Lung (tissue), 12 donors: Measurements from ENCODE around the gene RTTN. TPM values are rescaled to one million over a fixed set of nuclear protein-coding genes. Genes with fewer than 3 reads are reported as not detected.

ENCODE experiments used
- ATAC-seq: fragments of 200-7000 bp; cut with Tn5 transposase; one replicate; pipeline ENCODE4 v1.9.1; 2020; ENCODE audit warnings: moderate number of reproducible peaks; ENCODE audit not compliant: insufficient read depth, low FRiP score
- DNase-seq, 3 donors: peaks; one replicate each; pipeline ENCODE4 v3.0.0-alpha.2; 2013 to 2017
- H3K27ac ChIP-seq, 2 donors: one replicate each; pipeline ENCODE4 v1.5.1; 2013; ENCODE audit warnings: mild to moderate bottlenecking in 2 of 2, moderate library complexity in 2 of 2, control low read depth in 1 of 2, inconsistent platforms in 1 of 2, low read depth in 1 of 2, low read length in 1 of 2
- H3K27me3 ChIP-seq, 3 donors: one replicate each; pipeline ENCODE4 v1.5.1; 2013; ENCODE audit warnings: low read length in 2 of 3; ENCODE audit not compliant: control insufficient read depth in 3 of 3, insufficient read depth in 3 of 3
- H3K36me3 ChIP-seq, 4 donors: one replicate each; pipeline ENCODE4 v1.5.1; 2013; ENCODE audit warnings: low read length in 4 of 4, mild to moderate bottlenecking in 1 of 4, moderate library complexity in 1 of 4; ENCODE audit not compliant: control insufficient read depth in 4 of 4, insufficient read depth in 4 of 4
- H3K4me1 ChIP-seq, 5 donors: one replicate each; pipeline ENCODE4 v1.5.1; 2013; ENCODE audit warnings: low read length in 5 of 5, mild to moderate bottlenecking in 2 of 5, moderate library complexity in 1 of 5; ENCODE audit not compliant: control insufficient read depth in 5 of 5, insufficient read depth in 5 of 5
- H3K4me3 ChIP-seq: one replicate; pipeline ENCODE4 v1.5.1; 2013; ENCODE audit warnings: mild to moderate bottlenecking, control low read depth, moderate library complexity
- H3K9ac ChIP-seq, 2 donors: one replicate each; pipeline ENCODE4 v1.5.1; 2013; ENCODE audit warnings: low read length in 2 of 2, control low read depth in 1 of 2; ENCODE audit not compliant: insufficient read depth in 1 of 2
- H3K9me3 ChIP-seq, 4 donors: one replicate each; pipeline ENCODE4 v1.5.1; 2013; ENCODE audit warnings: low read length in 3 of 4, mild to moderate bottlenecking in 1 of 4, moderate library complexity in 1 of 4; ENCODE audit not compliant: control insufficient read depth in 4 of 4, insufficient read depth in 3 of 4
- WGBS, 2 donors: extraction: QIAGEN DNeasy Blood & Tissue Kit; methylation state at CpG; one replicate each; pipeline ENCODE4 v1.1.7; 2013; 5-methylcytosine and 5-hydroxymethylcytosine counted together
- polyA plus RNA-seq, 2 donors: library from polyadenylated mRNA; stranded (reverse); fragments of 200-250 nt; gene quantifications; one replicate each; pipeline ENCODE4 v1.2.1, GENCODE V29; 2013
- total RNA-seq, 2 donors: library from RNA; depleted of rRNA in 1 of 2; stranded (reverse); fragments of >200 nt in 1 of 2; gene quantifications; one replicate each; pipeline ENCODE4 v1.2.1, GENCODE V29; 2014 to 2021
- TF ChIP-seq, protein P1 (sequence below): IDR thresholded peaks from 2 replicates; pipeline ENCODE4 v1.5.1; 2012; ENCODE audit warnings: mild to moderate bottlenecking; ENCODE audit errors: control extremely low read depth, extremely low read depth
- donor health status: control.
- donor health status: control.
- donor health status: Bipolar disorder and iron deficiency.
- donor health status: healthy.
- donor health status: DM: yes; HTN: yes; CAD: no.

Gene RTTN
- total and polyA plus RNA-seq, 4 donors: 2.1 to 50.8 (median 9.2) TPM

DNA sequence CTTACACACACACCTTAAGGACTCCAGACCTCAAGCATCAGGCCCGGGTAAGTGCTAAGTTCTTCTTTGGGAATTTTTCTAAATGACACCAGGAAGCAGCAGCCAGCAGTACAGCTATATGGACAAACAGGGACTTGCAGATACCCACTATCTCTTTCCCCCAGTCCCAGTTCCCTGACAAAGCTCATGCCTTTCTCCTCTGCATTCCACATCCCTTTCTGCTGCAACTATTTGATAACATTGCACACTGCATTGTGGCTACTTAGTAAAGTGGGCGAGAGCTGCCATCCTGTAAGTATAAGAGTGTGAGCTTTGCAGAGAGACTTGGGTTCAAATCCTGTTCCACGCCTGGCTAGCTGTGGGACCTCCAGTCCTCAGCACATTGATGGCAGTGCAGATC lies 243.8 kb downstream of the RTTN start:
- TF ChIP-seq, protein P1, sequence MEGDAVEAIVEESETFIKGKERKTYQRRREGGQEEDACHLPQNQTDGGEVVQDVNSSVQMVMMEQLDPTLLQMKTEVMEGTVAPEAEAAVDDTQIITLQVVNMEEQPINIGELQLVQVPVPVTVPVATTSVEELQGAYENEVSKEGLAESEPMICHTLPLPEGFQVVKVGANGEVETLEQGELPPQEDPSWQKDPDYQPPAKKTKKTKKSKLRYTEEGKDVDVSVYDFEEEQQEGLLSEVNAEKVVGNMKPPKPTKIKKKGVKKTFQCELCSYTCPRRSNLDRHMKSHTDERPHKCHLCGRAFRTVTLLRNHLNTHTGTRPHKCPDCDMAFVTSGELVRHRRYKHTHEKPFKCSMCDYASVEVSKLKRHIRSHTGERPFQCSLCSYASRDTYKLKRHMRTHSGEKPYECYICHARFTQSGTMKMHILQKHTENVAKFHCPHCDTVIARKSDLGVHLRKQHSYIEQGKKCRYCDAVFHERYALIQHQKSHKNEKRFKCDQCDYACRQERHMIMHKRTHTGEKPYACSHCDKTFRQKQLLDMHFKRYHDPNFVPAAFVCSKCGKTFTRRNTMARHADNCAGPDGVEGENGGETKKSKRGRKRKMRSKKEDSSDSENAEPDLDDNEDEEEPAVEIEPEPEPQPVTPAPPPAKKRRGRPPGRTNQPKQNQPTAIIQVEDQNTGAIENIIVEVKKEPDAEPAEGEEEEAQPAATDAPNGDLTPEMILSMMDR: no peak
- WGBS, 2 donors: 95 to 96% methylated on average over 3 of the region's 3 CpGs
- Histone ChIP-seq H3K9ac (no peak overlapping the region), H3K4me1 (no peaks in the 10 kb centered on the region), H3K27me3 (no peaks in the 10 kb centered on the region), H3K4me3 (no peak overlapping the region), H3K27ac (no peak overlapping the region), H3K36me3 (no peaks in the 10 kb centered on the region), H3K9me3 (peaks cover 0 to 5% (median 0%) of the 10 kb centered on the region in 4 donors)
- DNase-seq (no peak), ATAC-seq (no peak)

DNA sequence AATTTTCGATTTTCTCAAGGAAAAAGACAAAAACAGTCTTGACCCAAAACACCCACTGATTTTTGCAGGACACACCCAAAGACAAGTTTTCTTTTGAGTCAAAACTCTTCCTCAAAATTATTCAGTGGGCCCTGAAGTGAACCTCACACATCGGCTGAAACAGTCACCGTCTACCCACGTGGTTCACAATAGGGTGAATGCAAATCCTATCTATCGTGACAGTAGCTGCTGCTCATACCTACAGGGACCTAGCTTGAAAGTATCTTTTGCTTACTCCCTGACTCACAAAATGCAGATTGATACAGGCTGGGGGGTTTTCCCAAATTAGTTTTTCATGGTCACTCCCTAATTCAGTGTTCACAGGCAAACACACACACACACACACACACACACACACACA lies 247.1 kb downstream of the RTTN start:
- 79 to 89% methylated on average over 5 of the region's 5 CpGs for WGBS, 2 donors
- ATAC-seq (no peak), DNase-seq (no peak)
- no peaks in the 10 kb centered on the region for H3K36me3 ChIP-seq
- no peaks in the 10 kb centered on the region for H3K4me1 ChIP-seq
- H3K9me3 ChIP-seq: peaks cover 0 to 5% (median under 1%) of the 10 kb centered on the region in 4 donors
- H3K4me3 ChIP-seq: no peak overlapping the region
- no peaks in the 10 kb centered on the region for H3K27me3 ChIP-seq
- TF ChIP-seq, protein P1: no peak
- no peak overlapping the region for H3K27ac ChIP-seq
- H3K9ac ChIP-seq: no peak overlapping the region

DNA sequence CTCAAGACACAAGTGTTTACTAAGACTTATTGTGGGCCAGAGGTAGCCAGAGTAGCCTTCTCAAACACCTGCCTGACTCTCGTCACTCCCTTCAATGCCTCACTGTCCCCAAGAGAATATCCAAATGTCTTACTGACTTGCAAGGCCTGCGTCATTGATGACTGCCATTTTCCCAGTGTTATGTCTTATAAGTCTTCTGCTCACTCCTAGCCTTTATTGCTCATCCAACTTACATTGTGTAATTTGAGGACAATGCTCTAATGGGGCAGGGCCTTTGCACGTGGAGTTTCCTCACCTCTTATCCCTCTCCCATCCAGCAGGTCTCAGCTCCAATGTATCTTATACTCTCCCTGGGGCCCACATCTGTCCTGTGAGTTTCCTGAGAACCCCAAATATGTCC lies 247.7 kb downstream of the RTTN start:
- Histone ChIP-seq H3K27ac (no peak overlapping the region), H3K27me3 (no peaks in the 10 kb centered on the region), H3K4me1 (no peaks in the 10 kb centered on the region), H3K9ac (no peak overlapping the region), H3K9me3 (peaks cover 0 to 3% (median under 1%) of the 10 kb centered on the region in 4 donors), H3K4me3 (no peak overlapping the region), H3K36me3 (no peaks in the 10 kb centered on the region)
- no peak for DNase-seq
- ATAC-seq: no peak
- TF ChIP-seq, protein P1: no peak
- WGBS, 2 donors: 91 to 94% methylated on average over 3 of the region's 3 CpGs
